Immature natural killer cell (primary cell): ENCODE measurements around the gene CDC42SE2. TPM values are rescaled to one million over a fixed set of nuclear protein-coding genes. Genes with fewer than 3 reads are reported as not detected.

Source experiments
- DNase-seq, 3 donors: peaks; one replicate each; pipeline ENCODE4 v3.0.0; 2022; ENCODE audit warnings: mixed read lengths in 1 of 3
- H3K27ac Mint-ChIP-seq, 6 donors: one replicate each; pipeline ENCODE4 v1.8.0; 2020; ENCODE audit warnings: mixed read lengths in 6 of 6, mild to moderate bottlenecking in 5 of 6, inconsistent platforms in 4 of 6, moderate library complexity in 3 of 6
- H3K27me3 Mint-ChIP-seq, 3 donors: one replicate each; pipeline ENCODE4 v1.8.0; 2020 to 2021; ENCODE audit warnings: low read depth in 3 of 3, mild to moderate bottlenecking in 3 of 3, mixed read lengths in 3 of 3, moderate library complexity in 3 of 3, inconsistent platforms in 1 of 3
- H3K36me3 Mint-ChIP-seq, 3 donors: one replicate each; pipeline ENCODE4 v1.8.0; 2020; ENCODE audit warnings: mixed read lengths in 3 of 3, inconsistent platforms in 2 of 3, mild to moderate bottlenecking in 2 of 3
- H3K4me1 Mint-ChIP-seq, 2 donors: one replicate each; pipeline ENCODE4 v1.8.0; 2020; ENCODE audit warnings: inconsistent platforms in 2 of 2, mild to moderate bottlenecking in 2 of 2, mixed read lengths in 2 of 2, moderate library complexity in 1 of 2
- H3K4me3 Mint-ChIP-seq, 5 donors: one replicate each; pipeline ENCODE4 v1.8.0; 2020; ENCODE audit warnings: mild to moderate bottlenecking in 5 of 5, mixed read lengths in 5 of 5, inconsistent platforms in 3 of 5, moderate library complexity in 3 of 5
- H3K9me3 Mint-ChIP-seq, 6 donors: one replicate each; pipeline ENCODE4 v1.8.0; 2020; ENCODE audit warnings: mild to moderate bottlenecking in 6 of 6, mixed read lengths in 6 of 6, inconsistent platforms in 4 of 6, moderate library complexity in 3 of 6
- polyA plus RNA-seq, 3 donors: library from polyadenylated mRNA; unstranded; fragments of 300-500 nt; fragmentation: Illumina TruSeq; gene quantifications; one replicate each; pipeline ENCODE4 v1.2.3, GENCODE V29; 2021

The CDC42SE2 gene
- polyA plus RNA-seq: 100 to 1,000 TPM; 296 to 536 (median 342) TPM

- H3K27ac Mint-ChIP-seq: peak within 1 kb of the TSS; percentile 86 to 99 (median 94)
These were observed at the start of gene CDC42SE2 for GRCh38 chr5:131263648-131264450. Gene CDC42SE2 (plus strand): TSS chr5:131264053. CDS start chr5:131359494, 95,441 bp downstream.

GRCh38 chr5:131214609-131215227 lies 49.1 kb upstream of the CDC42SE2 start:
- Mint-ChIP-seq H3K9me3 (no peaks in the 10 kb centered on the region), H3K4me1 (peaks cover 20 to 30% of the 10 kb centered on the region in 2 donors), H3K4me3 (no peak overlapping the region), H3K36me3 (peaks cover 0 to 4% (median 0%) of the 10 kb centered on the region in 3 donors), H3K27ac (peak overlapping the region in 1 of 6 donors; percentile 25), H3K27me3 (peaks cover 0 to 4% (median 1%) of the 10 kb centered on the region in 3 donors)
- no peak for DNase-seq

More at GRCh38 chr5:131263648-131264450, at the start of gene CDC42SE2:
- no peaks in the 10 kb centered on the region for H3K9me3 Mint-ChIP-seq
- H3K36me3 Mint-ChIP-seq: peaks cover 0 to 6% (median 5%) of the 10 kb centered on the region in 3 donors
- peaks cover 10 to 17% (median 11%) of the 10 kb centered on the region in 3 donors for H3K27me3 Mint-ChIP-seq
- peak within 1 kb of the TSS; percentile 85 to 99 (median 93) for H3K4me3 Mint-ChIP-seq
- DNase-seq: peak; percentile 89 to 93 (median 92)
- peaks cover 55 to 67% of the 10 kb centered on the region in 2 donors for H3K4me1 Mint-ChIP-seq

- no peak overlapping the region for H3K27ac Mint-ChIP-seq
- peaks cover 2 to 24% of the 10 kb centered on the region in 2 donors for H3K4me1 Mint-ChIP-seq
- no peak overlapping the region for H3K4me3 Mint-ChIP-seq
- no peak for DNase-seq
- H3K36me3 Mint-ChIP-seq: no peaks in the 10 kb centered on the region
- H3K27me3 Mint-ChIP-seq: peaks cover 0 to 4% (median 0%) of the 10 kb centered on the region in 3 donors
- peaks cover 0 to under 1% (median 0%) of the 10 kb centered on the region in 6 donors for H3K9me3 Mint-ChIP-seq
These were observed 46.1 kb upstream of the CDC42SE2 start for GRCh38 chr5:131217791-131218190.

- Mint-ChIP-seq H3K27ac (no peak overlapping the region), H3K36me3 (no peaks in the 10 kb centered on the region), H3K4me3 (no peak overlapping the region), H3K4me1 (peaks cover 2 to 24% of the 10 kb centered on the region in 2 donors), H3K9me3 (peaks cover 0 to 3% (median 0%) of the 10 kb centered on the region in 6 donors), H3K27me3 (peaks cover 0 to 4% (median 0%) of the 10 kb centered on the region in 3 donors)
- no peak for DNase-seq
These were observed 45.5 kb upstream of the CDC42SE2 start for GRCh38 chr5:131218392-131218791.

- Mint-ChIP-seq H3K4me3 (no peak overlapping the region), H3K4me1 (peaks cover 2 to 10% of the 10 kb centered on the region in 2 donors), H3K36me3 (no peaks in the 10 kb centered on the region), H3K9me3 (peaks cover 0 to 3% (median 0%) of the 10 kb centered on the region in 6 donors), H3K27ac (no peak overlapping the region), H3K27me3 (peaks cover 0 to 4% (median 0%) of the 10 kb centered on the region in 3 donors)
- no peak for DNase-seq
These were observed 43.3 kb upstream of the CDC42SE2 start for GRCh38 chr5:131220566-131220965.

- H3K4me3 Mint-ChIP-seq: peak overlapping the region in 2 of 5 donors; percentile 20 to 25
- no peaks in the 10 kb centered on the region for H3K36me3 Mint-ChIP-seq
- H3K4me1 Mint-ChIP-seq: peaks cover 2 to 10% of the 10 kb centered on the region in 2 donors
- H3K27me3 Mint-ChIP-seq: peaks cover 0 to 4% (median 0%) of the 10 kb centered on the region in 3 donors
- DNase-seq: no peak
- no peak overlapping the region for H3K27ac Mint-ChIP-seq
- peaks cover 0 to 3% (median 0%) of the 10 kb centered on the region in 6 donors for H3K9me3 Mint-ChIP-seq
These were observed 42.7 kb upstream of the CDC42SE2 start for GRCh38 chr5:131221008-131221703.

GRCh38 chr5:131221888-131222287 lies 42.0 kb upstream of the CDC42SE2 start:
- Mint-ChIP-seq H3K4me1 (peaks cover 2 to 10% of the 10 kb centered on the region in 2 donors), H3K27ac (peak overlapping the region in 1 of 6 donors; percentile 51)

GRCh38 chr5:131222731-131223130 lies 41.1 kb upstream of the CDC42SE2 start:
- Mint-ChIP-seq H3K4me3 (no peak overlapping the region), H3K36me3 (no peaks in the 10 kb centered on the region), H3K27me3 (peaks cover 0 to 4% (median 0%) of the 10 kb centered on the region in 3 donors), H3K27ac (peak overlapping the region in 2 of 6 donors; percentile 35 to 54), H3K9me3 (peaks cover 0 to 3% (median 0%) of the 10 kb centered on the region in 6 donors), H3K4me1 (peaks cover 2 to 10% of the 10 kb centered on the region in 2 donors)
- DNase-seq: no peak

More at GRCh38 chr5:131221888-131222287, 42.0 kb upstream of the CDC42SE2 start:
- DNase-seq: no peak
- H3K9me3 Mint-ChIP-seq: peaks cover 0 to 3% (median 0%) of the 10 kb centered on the region in 6 donors
- H3K4me3 Mint-ChIP-seq: no peak overlapping the region
- no peaks in the 10 kb centered on the region for H3K36me3 Mint-ChIP-seq
- peaks cover 0 to 4% (median 0%) of the 10 kb centered on the region in 3 donors for H3K27me3 Mint-ChIP-seq

- Mint-ChIP-seq H3K4me1 (peaks cover 2 to 10% of the 10 kb centered on the region in 2 donors), H3K4me3 (no peak overlapping the region), H3K27me3 (no peaks in the 10 kb centered on the region), H3K36me3 (no peaks in the 10 kb centered on the region), H3K9me3 (peaks cover 0 to 3% (median 0%) of the 10 kb centered on the region in 6 donors), H3K27ac (no peak overlapping the region)
- DNase-seq: no peak
These were observed 40.0 kb upstream of the CDC42SE2 start for GRCh38 chr5:131223751-131224386.

- H3K4me1 Mint-ChIP-seq: peaks cover 2 to 10% of the 10 kb centered on the region in 2 donors
- peaks cover 0 to 3% (median 0%) of the 10 kb centered on the region in 6 donors for H3K9me3 Mint-ChIP-seq
- no peaks in the 10 kb centered on the region for H3K36me3 Mint-ChIP-seq
- no peak overlapping the region for H3K27ac Mint-ChIP-seq
- no peak overlapping the region for H3K4me3 Mint-ChIP-seq
- H3K27me3 Mint-ChIP-seq: no peaks in the 10 kb centered on the region
- DNase-seq: peak; percentile 34 to 52 (median 52)
These were observed 39.3 kb upstream of the CDC42SE2 start for GRCh38 chr5:131224387-131225201.

- Mint-ChIP-seq H3K9me3 (peaks cover 0 to 3% (median 0%) of the 10 kb centered on the region in 6 donors), H3K4me3 (no peak overlapping the region)
- DNase-seq: no peak
These were observed 38.4 kb upstream of the CDC42SE2 start for GRCh38 chr5:131225282-131225974.

GRCh38 chr5:131226899-131227298 lies 37.0 kb upstream of the CDC42SE2 start:
- H3K36me3 Mint-ChIP-seq: no peaks in the 10 kb centered on the region

More at GRCh38 chr5:131225282-131225974, 38.4 kb upstream of the CDC42SE2 start:
- Mint-ChIP-seq H3K27me3 (peaks cover 0 to 1% (median 0%) of the 10 kb centered on the region in 3 donors), H3K4me1 (peaks cover 2 to 10% of the 10 kb centered on the region in 2 donors), H3K36me3 (no peaks in the 10 kb centered on the region), H3K27ac (no peak overlapping the region)

More at GRCh38 chr5:131226899-131227298, 37.0 kb upstream of the CDC42SE2 start:
- Mint-ChIP-seq H3K27ac (no peak overlapping the region), H3K4me3 (no peak overlapping the region), H3K9me3 (peaks cover 0 to 3% (median 0%) of the 10 kb centered on the region in 6 donors), H3K4me1 (peaks cover 0 to 1% of the 10 kb centered on the region in 2 donors), H3K27me3 (peaks cover 0 to 1% (median 0%) of the 10 kb centered on the region in 3 donors)
- DNase-seq: no peak
